NCI-H1694 treated with DMSO at 0.1 percent for 48 hours (cell line): Measurements from ENCODE around the gene ZNF333.
"Not testable (repeated sequence)": the region's sequence is repeated elsewhere in the genome, so short reads cannot be mapped to it uniquely, and the experiment has no call there.

Source experiments
- DNase-seq: peaks from one replicate; lab custom pipeline; 2025; lab: John Stamatoyannopoulos, UW

Gene ZNF333

GRCh38 chr19:14699641-14700040 lies 9.8 kb downstream of the ZNF333 start:
- DNase-seq, result no peak

GRCh38 chr19:14700711-14701375 lies 11.0 kb downstream of the ZNF333 start:
- no peak for DNase-seq

- no peak for DNase-seq
Measured at GRCh38 chr19:14703833-14704232, 14.0 kb downstream of the ZNF333 start.

- DNase-seq, result no peak
Measured at GRCh38 chr19:14704450-14704849, 14.6 kb downstream of the ZNF333 start.

- DNase-seq, result no peak
Measured at GRCh38 chr19:14715841-14716240, 26.0 kb downstream of the ZNF333 start.

- DNase-seq, result no peak
Measured at GRCh38 chr19:14718522-14719116, 28.8 kb downstream of the ZNF333 start.

GRCh38 chr19:14719162-14719561 lies 29.3 kb downstream of the ZNF333 start:
- DNase-seq, result no peak

GRCh38 chr19:14722127-14722526 lies 32.3 kb downstream of the ZNF333 start:
- no peak for DNase-seq

GRCh38 chr19:14728595-14728994 lies 38.7 kb downstream of the ZNF333 start:
- DNase-seq, result no peak

- no peak for DNase-seq
Measured at GRCh38 chr19:14731200-14731599, 41.4 kb downstream of the ZNF333 start.

GRCh38 chr19:14732510-14732909 lies 42.7 kb downstream of the ZNF333 start:
- no peak for DNase-seq

- no peak for DNase-seq
Measured at GRCh38 chr19:14733574-14733973, 43.7 kb downstream of the ZNF333 start.

- no peak for DNase-seq
Measured at GRCh38 chr19:14735915-14736314, 46.1 kb downstream of the ZNF333 start.

GRCh38 chr19:14746886-14747285 lies 57.0 kb downstream of the ZNF333 start:
- no peak for DNase-seq

- no peak for DNase-seq
Measured at GRCh38 chr19:14748601-14749000, 58.8 kb downstream of the ZNF333 start.

- DNase-seq, result no peak
Measured at GRCh38 chr19:14758816-14759215, 69.0 kb downstream of the ZNF333 start.

GRCh38 chr19:14761607-14762006 lies 71.8 kb downstream of the ZNF333 start:
- no peak for DNase-seq

- DNase-seq, result no peak
Measured at GRCh38 chr19:14762111-14762510, 72.3 kb downstream of the ZNF333 start.

GRCh38 chr19:14763497-14764145 lies 73.8 kb downstream of the ZNF333 start:
- no peak for DNase-seq

GRCh38 chr19:14764401-14764800 lies 74.6 kb downstream of the ZNF333 start:
- DNase-seq, result no peak

GRCh38 chr19:14765403-14765802 lies 75.6 kb downstream of the ZNF333 start:
- DNase-seq, result not testable (repeated sequence)

- not testable (repeated sequence) for DNase-seq
Measured at GRCh38 chr19:14765841-14766240, 76.0 kb downstream of the ZNF333 start.

- no peak for DNase-seq
Measured at GRCh38 chr19:14767466-14767971, 77.7 kb downstream of the ZNF333 start.
